GM19468 (cell line): ENCODE results near the gene PBX2.

Source experiments
- ATAC-seq: cut with Tn5 transposase; IDR thresholded peaks from one replicate; pipeline ENCODE4 v1.9.1; 2021; ENCODE audit warnings: mild to moderate bottlenecking, moderate library complexity, moderate number of reproducible peaks; ENCODE audit not compliant: unreplicated experiment; ENCODE audit errors: extremely low read depth

PBX2 gene

DNA sequence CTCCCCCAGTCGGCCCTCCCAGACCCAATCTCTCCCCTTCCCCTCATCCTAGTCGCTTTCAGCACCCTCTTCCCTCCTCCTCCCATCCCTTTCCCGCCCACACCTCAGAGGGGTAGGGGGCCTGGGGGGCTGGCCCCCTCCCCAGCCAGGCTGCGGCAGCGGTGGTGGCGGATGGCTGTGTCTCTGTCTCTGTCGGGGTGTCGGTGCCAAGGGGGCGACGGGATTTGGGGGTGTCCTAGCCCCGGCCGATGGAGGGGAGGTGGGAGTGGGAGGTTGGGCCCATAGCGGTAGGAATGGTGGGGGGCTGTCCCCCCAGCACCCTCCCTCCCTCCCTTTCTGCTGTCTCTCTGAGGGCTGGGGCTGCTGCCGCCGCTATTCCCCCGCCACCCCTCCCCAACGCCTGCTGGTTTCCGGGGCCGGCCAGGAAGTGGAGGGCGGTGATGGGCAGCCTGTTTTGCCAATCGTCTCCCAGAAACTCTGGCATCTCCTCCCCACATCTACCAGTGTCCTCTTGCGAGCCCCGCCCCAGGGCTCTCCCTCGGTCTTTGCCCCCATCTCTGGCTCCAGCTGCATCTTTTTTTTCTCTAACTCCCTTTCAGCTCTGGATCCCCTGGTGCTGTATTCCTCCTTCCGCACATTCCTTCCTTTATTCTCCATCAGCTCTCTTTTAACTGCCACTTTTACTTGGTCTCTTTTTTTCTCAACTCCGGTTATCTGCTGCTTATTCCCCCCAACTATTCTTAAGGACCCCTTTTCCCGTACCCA lies 14.1 kb downstream of the PBX2 start, which contains the start of gene AGPAT1:
AGPAT1 (minus strand) TSS at position 374 of the 765 bp plus-strand sequence. CDS start 4,588 bp downstream, outside the sequence.
- ATAC-seq = no peak

DNA sequence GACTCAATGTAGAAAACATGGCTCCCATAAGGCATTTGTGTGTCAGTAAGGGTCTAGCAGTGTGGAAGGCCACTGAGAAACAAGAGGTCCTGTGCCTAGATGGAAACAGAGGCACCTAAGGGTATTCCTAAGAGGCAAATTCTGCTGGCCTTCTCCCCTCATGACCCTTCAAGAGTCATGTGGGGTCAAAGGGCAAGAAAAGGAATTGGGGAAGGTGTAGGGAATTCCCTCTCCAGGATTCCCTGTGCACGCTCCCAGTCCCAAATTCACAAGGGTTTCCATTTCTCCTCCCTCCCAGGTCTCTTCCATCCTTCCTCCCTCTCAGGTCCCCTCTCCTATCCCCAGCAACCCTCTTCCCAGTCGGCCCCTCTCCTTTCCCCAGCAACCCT lies 14.7 kb downstream of the PBX2 start:
- ATAC-seq = no peak

GRCh38 chr6:32174416-32174815 lies 15.6 kb downstream of the PBX2 start:
- no peak for ATAC-seq

DNA sequence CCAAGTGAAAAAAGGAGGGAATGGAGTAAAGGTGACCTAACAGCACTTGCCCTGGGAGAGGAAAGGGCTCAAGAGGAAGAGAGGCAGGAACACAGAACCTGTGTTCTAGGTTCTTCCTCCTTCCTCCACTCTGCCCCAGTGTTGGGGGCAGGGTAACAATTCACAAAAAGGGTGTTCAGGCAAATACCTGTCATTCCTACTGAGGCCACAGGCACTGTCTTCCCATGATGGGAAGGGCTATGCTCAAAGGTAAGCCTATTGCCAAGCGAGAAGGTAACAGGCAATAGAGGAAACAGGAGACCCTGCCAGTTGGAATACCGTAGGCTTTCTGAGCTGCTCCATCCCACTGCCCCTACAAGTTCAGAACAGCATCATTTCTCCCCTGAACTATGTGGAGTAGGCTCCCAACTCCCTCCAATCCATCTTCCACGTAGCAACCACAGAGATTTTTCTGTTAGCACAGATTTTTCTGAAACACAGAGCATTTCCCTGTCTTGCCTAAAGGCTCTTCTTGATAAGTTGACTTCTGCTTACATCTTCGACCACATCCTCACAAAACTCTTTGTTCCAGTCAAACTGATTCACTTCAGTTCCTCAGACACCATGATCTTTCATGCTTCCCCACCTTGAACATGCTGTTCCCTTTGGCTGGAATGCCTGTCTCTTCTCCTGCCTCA lies 16.8 kb downstream of the PBX2 start:
- ATAC-seq = no peak

GRCh38 chr6:32171234-32171633 lies 18.8 kb downstream of the PBX2 start:
- ATAC-seq = no peak

DNA sequence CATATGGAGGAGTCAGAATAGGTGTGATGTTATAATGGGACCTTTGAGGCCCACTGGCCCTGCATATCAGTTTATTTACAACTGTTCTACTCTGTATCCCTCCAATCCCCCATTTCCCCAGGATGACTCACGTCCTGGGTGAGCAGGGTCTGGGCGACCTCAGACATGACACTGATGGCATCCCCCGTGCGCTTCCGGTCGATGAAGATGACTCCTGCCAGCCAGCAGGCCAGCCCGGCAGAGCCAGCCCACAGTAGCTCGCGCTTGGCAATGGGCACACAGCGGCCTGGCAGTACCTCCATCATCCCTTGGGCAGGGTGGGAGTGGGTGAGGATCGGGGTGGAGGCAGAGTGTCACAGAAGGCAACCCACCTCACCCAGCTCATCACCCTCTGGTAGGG lies 19.7 kb downstream of the PBX2 start:
- no peak for ATAC-seq

GRCh38 chr6:32168807-32169591 lies 21.0 kb downstream of the PBX2 start:
- ATAC-seq = no peak

- no peak for ATAC-seq
Observed at GRCh38 chr6:32168350-32168749, 21.7 kb downstream of the PBX2 start.

- no peak for ATAC-seq
Observed at GRCh38 chr6:32167761-32168262, 22.2 kb downstream of the PBX2 start.

GRCh38 chr6:32167154-32167760 lies 22.7 kb downstream of the PBX2 start:
- ATAC-seq = no peak

DNA sequence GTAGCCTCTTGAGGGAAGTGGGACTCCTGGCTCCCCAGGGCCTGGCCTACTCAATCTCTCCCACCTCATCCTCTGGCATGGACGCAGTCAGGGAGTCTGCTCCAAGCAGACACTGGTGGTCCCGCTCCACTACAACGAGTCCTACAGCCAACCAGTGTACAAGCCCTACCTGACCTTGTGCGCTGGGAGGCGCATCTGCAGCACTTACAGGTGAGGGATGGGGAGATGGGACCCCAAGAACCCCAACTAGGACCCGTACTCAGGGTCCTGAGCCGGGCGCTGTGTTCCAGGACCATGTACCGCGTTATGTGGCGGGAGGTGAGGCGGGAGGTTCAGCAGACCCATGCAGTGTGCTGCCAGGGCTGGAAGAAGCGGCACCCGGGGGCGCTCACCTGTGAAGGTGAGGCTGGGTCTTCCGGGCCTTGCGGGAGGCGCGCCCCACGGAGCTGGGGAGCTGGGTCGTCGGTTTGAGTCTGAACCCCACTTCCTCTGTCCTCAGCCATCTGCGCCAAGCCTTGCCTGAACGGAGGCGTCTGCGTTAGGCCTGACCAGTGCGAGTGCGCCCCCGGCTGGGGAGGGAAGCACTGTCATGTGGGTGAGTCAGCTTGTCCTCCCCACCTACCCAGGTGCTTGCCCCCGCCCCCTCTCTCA lies 23.5 kb downstream of the PBX2 start:
- no peak for ATAC-seq

DNA sequence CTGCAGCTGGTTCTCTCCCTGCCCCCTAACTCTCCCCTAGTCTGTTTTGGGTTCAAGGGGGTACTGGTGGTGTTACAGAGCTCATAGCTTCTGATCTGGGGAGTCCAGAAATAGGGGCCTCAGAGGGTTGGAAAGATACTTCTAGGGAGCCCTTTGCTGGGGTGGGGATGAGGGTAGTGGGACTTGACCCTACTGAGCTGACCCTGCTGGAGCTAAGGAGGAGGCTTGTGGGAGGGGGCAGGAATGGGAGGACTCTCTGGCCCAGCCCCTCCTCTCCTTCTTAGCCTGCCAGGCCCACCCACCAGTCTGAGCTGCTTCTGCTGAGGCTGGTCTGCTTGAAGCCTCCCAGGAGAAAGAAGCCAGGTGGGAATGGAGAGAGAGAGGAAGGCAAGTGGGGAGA lies 25.7 kb downstream of the PBX2 start, which contains the start of gene EGFL8:
EGFL8 (plus strand) TSS at position 301 of the 400 bp plus-strand sequence. CDS start 1,571 bp downstream, outside the sequence.
- no peak for ATAC-seq

DNA sequence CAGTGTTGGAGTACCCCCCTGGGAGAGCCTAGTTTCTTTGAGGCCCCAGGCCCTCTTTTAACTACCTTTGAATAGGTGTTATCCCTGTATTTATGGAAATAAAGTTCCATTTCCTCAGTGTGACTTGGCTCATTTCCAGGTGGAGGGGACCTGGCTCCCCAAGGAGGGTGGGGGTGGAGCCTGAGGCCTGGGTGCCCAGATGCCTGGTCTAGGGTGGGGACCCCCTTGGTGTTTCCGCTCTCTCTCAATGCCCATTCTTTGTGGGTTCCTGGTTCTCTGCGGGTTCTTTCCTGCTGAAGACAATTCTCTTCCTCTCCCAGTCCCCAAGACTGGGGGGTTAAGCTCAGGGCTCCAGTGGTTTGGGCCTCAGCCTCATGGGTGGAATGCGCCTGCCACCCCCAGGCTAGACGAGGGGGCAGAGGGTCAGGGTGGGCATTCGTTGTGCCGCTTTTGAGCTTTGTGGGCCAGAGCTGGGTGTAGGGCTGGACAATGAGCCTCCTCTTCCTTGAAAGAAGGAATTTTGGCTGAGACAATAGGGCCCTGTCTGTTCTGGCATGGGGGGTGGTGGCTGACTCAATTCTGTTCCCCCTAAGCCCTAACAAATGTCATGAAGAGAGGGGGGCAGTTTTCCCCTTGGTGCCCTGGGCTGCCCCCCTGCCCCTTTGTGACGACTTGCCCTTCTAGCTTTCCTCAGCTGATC lies 26.3 kb downstream of the PBX2 start:
- no peak for ATAC-seq

DNA sequence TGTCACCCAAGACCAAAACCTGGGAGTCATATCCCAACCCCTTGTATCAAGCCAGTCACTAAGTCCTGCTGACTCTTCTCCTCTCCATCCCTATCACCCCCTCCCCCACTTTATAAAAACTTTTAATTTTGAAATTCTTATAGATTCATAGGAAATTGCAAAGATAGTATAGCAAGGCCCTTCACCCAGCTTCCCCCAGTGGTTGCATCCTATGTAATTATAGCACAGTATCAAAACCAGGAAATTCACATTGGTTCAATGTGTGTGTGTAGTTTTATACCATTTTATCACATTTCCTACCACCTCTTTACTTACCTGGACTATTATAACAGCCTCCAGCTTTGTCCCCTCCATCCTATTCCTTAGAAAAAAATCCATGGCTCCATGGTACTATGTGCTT lies 31.9 kb downstream of the PBX2 start:
- ATAC-seq = no peak

GRCh38 chr6:32156891-32157290 lies 33.1 kb downstream of the PBX2 start:
- no peak for ATAC-seq

DNA sequence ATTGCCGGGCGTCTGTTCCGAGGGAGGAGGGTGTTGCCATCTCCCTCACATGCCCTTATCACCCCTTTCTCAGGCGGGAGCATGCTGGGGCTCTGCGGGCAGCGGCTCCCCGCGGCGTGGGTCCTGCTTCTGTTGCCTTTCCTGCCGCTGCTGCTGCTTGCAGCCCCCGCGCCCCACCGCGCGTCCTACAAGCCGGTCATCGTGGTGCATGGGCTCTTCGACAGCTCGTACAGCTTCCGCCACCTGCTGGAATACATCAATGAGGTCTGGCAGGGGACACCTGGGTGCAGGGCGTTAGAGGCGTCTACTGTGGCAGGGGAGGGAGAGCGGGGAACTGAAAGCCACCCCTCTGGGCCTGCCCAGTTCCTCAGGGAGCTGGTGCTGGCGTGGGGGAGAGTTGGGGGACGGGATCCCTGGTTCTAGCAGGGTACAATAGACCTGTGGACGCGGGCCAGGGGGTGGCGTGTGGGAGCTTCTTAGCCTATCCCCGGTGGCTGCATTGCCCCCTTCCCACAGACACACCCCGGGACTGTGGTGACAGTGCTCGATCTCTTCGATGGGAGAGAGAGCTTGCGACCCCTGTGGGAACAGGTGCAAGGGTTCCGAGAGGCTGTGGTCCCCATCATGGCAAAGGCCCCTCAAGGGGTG lies 35.4 kb downstream of the PBX2 start:
- ATAC-seq = no peak

- ATAC-seq = no peak
Observed at GRCh38 chr6:32153564-32154513, 36.2 kb downstream of the PBX2 start, which contains the start of gene PPT2. TSS of gene PPT2 (plus strand) at chr6:32154141. CDS start at chr6:32154595, 454 bp downstream.
